Upper lobe of left lung (tissue), 4 donors: ENCODE results near the gene NAPSA.

Experiments used
- EP300 ChIP-seq, 4 donors: sonication (generic); formaldehyde crosslinking; IDR thresholded peaks; one replicate each; pipeline ENCODE4 v1.5.1; 2017; ENCODE audit warnings: antibody characterized with exemption in 4 of 4, control low read depth in 2 of 4
- POLR2A ChIP-seq, 4 donors: fragments of 450-650 bp; IDR thresholded peaks; one replicate each; pipeline ENCODE4 v1.5.1; 2016 to 2017; ENCODE audit warnings: antibody characterized with exemption in 4 of 4, mild to moderate bottlenecking in 2 of 4

GRCh38 chr19:50320051-50320450 is 45.4 kb downstream of the NAPSA start:
- TF ChIP-seq POLR2A (IDR thresholded peaks at IDR 0.05) (no peak), EP300 (IDR thresholded peaks at IDR 0.05) (no peak)
